Activated T-cell treated with anti-CD3 and anti-CD28 coated beads for 48 hours (primary cell): ENCODE data around the gene TSKU.
"Not testable (repeated sequence)": the region's sequence is repeated elsewhere in the genome, so short reads cannot be mapped to it uniquely, and the experiment has no call there.

Experiments used
- DNase-seq: peaks from one replicate; pipeline ENCODE4 v3.0.0-alpha.2; 2020; ENCODE audit warnings: low read depth

TSKU gene

DNA sequence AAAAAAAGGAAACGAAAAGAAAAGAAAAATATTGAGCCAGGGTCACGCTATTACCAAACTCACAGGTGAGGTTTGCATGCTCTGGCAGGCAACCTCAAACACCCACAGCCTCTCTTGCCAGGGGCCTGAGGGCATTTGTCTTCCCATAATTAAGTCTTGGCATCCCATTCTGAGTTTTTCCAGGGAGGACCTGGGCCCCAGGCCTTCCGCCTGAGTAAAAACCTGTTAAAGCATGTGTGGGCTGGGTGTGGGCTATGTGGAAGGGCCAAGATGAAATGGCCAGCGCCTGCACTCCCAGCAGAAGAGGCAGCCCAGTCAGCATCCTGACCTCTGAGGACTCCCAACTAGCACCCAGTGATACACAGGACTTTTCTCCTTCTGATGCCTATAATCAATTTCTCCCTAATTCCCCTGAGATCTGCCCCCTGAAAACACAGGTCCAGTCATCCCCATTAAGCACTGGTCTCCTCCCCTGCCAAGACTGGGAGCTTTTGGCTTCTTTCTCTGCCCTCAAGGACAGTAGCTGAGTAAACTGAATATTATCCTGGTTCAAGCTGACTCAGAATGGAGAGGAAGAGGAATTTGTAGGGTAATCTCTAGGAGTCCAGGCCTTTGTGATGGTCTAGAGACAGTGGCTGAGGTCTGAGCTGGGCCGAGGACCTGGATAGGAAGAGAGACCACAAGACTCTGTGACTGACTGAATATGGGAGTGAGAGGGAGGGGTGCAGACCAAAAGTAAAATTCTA, 42.0 kb downstream of the TSKU start:
- no peak for DNase-seq

DNA sequence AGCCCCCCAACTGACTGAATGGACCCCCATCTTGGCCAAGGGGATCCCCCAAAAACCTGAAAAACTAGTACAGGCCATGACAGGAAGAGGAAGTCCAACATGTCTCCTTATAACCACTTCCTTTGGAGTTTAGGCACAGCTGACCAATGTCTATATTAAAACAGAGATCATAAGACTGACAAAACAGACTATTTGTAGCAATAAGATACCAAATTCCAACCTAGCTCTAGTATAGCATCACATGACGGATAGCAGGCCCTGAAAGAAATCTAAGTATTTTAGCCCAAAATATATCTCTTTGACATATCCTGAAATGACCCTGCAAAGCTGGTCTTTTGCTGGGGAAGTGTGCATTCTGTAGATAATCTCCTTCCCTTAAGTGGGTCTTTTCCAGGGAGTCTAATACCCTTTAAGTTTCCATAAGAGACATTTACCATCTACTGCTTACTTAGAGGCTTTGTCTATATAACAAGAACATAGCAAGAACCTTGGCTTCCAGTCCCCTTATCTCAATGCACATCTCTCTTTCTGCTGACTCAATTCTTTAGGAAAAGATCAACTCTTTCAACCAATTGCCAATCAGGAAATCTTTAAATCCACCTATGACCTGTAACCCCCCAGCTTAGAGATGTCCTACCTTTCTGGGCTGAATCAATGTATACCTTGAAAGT, 42.7 kb downstream of the TSKU start:
- no peak for DNase-seq

DNA sequence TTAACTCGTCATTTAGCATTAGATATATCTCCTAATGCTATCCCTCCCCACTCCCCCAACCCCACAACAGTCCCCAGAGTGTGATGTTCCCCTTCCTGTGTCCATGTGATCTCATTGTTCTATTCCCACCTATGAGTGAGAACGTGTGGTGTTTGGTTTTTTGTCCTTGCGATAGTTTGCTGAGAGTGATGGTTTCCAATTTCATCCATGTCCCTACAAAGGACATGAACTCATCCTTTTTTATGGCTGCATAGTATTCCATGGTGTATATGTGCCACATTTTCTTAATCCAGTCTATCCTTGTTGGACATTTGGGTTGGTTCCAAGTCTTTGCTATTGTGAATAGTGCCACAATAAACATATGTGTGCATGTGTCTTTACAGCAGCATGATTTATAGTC, 43.4 kb downstream of the TSKU start:
- not testable (repeated sequence) for DNase-seq

DNA sequence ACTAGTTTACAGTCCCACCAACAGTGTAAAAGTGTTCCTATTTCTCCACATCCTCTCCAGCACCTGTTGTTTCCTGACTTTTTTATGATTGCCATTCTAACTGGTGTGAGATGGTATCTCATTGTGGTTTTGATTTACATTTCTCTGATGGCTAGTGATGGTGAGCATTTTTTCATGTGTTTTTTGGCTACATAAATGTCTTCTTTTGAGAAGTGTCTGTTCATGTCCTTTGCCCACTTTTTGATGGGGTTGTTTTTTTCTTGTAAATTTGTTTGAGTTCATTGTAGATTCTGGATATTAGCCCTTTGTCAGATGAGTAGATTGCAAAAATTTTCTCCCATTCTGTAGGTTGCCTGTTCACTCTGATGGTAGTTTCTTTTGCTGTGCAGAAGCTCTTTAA, 43.8 kb downstream of the TSKU start:
- not testable (repeated sequence) for DNase-seq

DNA sequence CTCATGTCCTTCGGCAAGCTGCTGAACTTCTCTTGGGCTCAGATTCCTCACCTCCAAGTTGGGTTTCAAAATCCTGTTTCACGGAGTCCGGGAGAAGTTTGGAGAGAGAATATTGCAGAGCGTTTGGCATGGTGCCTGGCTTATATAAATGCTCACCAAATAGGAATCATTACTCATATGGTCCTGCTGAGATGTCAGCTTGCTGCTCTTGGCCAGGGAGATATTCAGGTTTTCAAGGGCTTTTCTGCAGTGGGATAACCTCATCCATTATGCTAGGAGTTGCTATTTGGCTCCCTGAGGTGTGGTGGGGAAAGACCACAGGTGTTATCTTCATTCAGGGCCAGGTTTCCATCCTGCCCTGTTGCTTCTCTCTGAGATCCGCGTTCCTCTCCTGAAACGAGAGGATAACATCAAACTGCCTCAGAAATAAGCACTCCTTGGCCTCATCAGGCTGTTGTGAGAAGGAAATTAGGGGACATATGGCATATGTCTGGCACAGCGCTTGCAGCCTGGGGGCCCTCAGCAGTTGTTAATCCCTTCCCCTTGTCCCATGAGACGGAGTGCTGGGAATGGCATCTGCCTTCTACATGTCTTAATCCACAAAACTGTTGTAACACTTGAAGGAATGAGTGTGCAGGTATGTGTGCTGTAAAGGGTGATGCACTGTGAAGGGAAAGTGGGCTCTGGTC, 47.6 kb downstream of the TSKU start:
- no peak for DNase-seq

DNA sequence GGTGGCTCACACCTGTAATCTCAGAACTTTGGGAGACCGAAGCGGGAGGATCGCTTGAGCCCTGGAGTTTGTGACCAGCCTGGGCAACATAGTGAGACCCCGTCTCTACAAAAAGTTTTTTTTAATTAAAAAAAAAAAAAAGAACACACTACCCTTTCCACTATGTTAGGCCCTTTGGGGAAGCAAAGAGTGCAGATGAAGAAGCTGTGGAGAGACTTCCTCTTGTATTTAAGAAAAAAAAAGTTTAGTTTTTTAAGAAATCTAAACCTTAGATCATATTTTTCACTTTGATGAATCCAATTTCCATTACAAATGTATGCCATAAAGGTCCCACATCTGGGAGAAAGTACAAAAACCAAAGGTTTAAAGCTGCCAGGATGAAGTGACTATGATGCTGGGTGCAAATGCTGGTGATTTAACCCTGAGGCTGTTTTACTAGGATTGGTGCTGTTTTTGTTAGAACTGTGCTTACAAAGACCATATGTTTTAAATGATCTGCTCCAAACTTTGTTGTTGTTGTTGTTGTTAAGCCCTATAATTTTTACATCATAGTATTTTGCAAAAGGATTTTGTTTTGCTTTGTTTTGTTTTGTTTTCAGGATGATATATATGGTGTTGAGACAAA, 48.6 kb downstream of the TSKU start:
- no peak for DNase-seq

DNA sequence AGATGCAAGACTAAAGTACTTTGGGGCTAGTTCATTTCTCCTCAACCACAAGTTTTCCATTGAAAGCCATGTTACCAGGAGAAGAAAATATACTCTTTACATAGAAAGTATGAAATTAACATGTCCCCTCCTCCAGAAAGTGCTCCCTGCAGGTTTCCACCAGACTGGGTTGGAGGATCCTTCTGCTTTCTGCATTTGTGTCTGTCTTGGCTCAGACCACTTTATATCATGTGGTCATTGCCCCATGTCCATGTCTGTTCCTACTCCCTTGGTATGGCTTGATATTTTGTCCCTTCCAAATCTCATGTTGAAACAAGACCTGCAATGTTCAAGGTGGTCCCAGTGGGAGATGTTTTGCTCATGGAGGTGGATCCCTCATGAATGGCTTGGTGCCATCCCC, 49.2 kb downstream of the TSKU start:
- no peak for DNase-seq

DNA sequence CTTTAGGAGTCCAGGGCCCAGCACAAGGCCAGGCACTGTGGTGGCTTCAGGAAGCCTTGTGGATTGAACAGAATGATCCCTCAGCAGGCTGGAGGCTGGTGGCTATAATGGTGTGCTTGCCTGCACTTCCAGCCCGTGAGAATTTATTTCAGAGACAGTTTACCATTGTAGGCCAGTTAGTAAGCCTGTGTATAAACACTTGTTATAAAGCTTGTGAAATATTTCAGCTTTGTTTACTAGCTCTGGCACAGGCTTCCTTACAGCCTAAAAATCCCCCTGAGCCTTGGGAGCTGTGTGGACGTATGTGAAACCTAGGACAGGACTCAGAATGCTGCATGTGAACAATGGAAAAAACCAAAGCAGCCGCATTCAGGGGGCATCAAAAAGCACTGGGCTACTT, 51.0 kb downstream of the TSKU start:
- no peak for DNase-seq

DNA sequence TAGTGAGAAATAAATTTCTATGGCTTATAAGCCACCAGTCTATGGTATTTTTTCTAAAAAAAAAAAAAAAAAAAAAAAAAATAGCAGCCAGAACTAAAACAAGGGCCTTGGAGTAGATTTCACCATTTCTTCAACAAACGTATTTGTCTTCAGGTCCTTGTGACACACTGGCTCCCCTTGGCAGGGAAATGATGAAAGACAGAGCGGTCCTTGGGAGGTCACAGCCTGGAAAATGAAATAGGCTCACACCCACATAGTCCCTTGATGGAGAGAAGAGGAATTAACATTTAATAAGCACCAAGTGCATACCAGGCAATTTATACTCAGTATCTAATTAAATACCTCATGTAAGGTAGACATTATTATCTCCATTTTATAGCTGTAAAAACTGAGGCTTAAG, 51.9 kb downstream of the TSKU start:
- no peak for DNase-seq

DNA sequence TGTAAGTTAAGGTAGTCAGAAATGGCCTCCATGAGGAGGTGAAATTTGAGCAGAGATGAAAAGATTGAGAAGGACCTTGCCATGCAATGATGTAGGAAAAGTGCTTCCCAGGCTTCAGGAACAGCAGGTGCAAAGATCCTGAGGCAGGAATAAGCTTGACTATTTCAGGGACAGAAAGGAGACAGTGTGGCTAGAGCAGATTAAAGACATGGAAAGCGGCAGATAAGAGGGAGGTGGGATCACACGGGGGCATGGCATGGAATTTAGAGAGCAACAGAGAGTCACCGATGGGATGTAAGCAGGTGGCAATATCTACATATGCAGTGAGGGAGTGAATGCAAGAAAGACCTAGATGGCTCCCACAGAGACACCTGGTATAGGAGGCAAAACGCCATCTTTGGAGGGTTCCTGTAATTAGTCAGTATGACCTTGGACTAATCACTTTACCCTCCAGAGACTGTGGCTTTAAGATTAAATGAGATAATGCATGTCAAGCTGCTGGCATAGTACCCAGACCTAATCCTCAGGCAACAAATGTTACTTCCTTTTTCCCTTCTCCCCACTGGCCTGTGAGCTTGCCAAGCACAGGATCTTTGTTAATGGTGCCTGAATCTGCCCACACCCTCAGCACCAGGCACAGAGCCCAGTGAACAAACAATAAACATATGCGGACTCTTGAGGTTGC, 52.9 kb downstream of the TSKU start:
- DNase-seq: no peak

DNA sequence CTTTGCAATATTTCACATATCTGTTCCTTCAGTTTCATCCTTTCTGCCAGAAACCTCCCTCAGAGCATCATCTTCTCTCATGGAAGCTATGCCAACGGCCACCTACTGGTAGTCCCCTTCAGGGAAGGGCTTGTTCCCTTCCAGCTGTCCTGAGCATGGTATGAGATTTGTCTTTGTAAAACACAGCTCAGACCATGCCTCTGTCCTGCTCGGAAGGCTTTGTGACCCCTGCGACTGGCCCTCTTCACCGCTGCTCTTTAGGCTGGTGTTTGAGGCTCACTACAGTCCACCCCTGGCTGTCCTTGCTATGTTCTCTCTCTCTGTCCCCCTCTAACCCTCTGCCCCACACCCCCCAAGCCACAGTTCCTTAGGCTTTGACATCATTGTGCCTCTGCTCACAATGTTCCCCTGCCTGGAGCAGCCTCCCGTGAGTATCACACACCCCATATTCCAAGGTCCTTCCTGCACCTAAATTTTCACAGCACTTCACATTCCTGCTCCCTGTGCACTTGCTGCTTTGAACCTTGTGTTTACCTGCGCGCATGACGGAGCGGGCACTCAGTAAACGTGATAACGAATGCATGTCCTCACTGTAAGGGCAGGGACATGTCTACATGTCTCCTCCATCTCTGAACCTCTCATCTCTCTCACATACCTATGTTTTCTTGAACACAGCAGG, 53.6 kb downstream of the TSKU start:
- DNase-seq: no peak

DNA sequence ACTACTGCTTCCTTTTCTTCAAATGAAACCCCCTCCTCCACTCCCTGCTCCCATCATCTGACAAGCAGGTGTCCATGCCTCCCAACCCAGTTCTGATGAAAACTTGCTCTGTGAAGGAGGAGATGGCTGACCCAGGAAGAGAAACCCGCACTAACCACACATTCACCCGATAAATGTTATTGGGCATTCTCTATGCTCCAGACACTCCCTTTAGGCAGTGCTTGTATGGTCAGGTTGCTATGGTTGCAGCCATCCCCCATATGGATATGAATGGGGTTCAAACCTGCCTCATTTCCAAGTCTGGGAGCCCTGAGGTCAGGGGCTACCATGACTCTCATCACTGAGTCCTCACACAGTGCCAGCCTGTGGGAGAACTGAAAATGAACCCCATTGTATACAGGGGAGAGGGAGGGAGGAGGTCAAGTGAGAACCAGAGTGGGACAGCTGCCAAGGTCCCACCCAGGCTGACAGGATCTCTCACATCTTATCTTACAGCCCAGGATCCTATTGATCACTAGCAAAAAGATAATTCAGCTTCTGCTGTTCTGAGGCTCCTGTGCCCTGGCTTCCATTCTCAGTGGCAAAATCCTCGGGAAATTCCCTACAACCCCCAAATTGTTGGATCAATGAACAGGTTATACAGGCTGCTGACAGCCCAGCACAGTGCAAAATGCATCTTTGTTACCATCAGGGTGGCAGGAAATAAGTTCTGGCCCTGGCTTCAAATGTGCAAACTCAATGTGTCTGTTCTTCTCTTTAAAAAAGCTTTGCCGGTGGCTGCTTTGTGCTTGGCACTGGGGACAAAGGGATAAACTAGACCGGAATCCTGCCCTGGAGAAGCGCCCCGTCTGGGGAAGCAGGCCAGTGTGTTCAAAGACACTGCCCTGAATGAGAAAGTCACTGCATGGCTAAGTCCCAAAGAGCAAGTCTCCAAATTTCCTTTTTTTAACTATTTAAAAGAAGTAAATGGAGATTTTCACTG, 54.8 kb downstream of the TSKU start:
- DNase-seq: no peak

DNA sequence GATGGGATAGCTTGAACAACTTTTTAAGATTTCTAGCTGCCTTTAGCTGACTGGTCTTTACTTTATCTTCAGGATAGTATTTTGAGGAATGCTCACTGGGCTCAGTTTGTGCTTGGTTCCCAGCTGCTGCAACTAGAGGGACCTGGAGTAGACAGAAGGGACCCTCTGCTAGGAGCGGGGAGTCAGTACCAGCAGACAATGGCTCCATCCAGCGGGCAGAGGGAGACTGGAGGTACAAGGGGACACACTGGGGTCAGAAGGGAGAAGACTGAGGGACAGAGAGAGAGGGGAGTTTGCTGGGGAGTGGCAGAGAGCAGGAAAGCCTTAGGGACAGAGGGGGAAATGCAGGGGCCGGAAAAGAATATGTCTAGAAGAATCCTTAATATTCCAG, 55.5 kb downstream of the TSKU start:
- no peak for DNase-seq

DNA sequence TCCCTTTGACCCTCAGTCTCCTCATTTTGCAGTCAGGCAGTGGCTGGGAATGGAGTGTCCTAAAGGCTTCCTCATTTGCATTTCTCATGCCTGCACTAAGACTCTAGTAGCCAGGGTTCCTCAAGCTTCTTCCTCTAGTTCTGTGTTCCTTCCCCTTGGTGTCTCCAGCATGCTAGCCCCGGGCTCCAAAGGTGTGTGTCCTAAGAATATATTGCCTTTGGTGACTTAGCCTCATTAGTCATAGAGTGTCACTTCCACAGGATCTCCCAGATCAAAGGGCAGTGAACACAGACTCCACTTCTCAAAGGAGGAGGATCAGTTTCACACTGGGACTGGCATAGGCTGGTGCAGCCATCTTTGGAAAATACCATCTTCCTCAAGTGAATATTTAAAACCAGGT, 56.2 kb downstream of the TSKU start:
- DNase-seq: no peak

DNA sequence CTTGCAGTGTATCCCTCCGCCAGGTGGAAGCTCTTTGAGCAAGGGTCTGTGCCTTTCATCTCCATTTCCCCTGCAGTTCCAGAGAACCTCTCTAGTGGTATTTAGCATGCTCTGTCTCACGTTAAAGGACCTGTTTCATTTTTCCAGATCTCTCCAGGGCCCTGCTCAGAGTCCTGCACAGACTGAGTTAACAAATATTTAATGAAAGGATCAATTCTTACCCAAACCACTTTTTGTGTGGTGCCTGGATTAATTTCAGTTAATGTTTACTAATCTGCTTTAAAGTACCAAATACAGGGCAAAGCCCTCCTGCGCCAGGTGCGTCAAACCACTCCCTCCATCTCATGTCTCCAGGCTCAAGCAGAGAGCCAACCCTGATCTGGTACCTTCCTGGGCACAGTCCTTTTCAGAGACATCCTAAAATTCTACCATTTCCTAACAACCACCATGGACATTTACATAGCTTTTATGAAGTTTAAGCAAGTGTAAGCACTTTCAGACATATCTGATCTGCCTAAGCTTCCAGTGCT, 58.8 kb downstream of the TSKU start:
- no peak for DNase-seq

DNA sequence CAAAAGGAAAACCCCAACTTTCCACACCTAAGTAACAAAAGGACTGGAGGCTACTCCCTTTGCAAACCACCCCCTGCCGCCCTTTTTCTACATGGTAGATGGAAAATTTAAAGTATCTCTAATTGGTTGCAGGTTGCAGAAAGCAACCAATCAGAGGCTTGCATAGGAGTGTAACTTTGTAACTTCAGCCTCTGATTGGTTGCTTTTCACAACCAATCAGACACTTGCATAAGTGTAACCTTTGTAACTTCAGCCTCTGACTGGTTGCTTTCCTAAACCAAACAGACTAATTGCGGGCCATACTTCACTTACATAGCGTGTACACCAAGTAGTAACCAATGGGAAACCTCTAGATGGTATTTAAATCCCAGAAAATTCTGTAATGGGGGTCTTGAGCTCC, 60.8 kb downstream of the TSKU start:
- DNase-seq: no peak

DNA sequence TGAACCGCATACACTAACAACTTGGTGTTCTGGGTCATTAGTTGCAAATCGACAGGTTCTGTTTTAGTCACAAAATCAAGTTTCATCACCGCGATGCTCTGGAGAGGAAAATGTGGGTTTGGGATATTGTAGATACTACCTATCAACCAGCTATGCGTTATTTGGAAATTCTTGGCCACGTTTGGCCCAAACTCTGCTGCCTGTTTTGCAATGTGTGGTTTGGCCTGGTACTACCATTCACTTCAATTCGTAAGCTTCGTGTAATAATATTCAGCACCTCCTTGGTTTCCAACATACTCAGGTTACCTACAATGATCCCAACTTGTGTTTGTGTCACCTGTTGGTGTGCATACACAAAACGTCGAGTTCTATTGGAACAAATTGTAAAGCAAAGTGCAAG, 61.4 kb downstream of the TSKU start:
- DNase-seq: no peak

DNA sequence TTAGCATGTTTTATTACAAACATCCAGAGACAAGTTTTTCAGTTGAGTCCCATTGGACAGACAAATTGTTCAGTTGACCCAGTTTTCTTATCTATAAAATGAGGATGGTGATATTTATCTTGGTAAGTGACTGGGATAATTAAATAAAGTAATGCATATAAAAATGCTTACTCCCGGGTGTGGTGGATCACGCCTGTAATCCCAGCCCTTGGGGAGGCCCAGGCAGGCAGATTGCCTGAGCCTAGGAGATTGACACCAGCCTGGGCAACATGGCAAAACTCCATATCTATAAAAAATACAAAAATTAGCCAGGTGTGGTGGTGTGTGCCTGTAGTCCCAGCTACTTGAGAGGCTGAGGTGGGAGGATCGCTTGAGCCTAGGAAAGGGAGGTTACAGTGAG, 61.9 kb downstream of the TSKU start:
- no peak for DNase-seq

DNA sequence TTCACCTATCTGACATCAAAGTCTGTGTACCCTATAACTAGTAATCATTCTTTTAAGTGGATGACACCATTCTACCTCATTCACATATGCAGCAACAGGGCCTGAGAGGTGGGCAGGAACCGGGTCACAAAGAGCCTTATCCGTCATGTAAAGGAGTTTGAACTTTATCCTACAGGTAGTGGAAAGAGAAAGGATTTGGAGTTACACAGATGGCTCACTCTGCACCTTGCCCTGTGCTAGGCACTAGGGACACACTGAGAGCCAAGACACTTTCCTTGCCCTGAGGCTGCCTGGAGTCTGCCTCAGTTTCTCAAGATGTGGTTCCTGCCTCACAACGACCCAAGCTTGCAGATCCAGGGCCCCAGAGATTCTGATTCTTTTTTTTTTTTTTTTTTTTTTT, 63.3 kb downstream of the TSKU start:
- no peak for DNase-seq
